Large intestine (tissue), 3 donors: ENCODE results near the gene SPG11. TPM values are rescaled to one million over a fixed set of nuclear protein-coding genes. Genes with fewer than 3 reads are reported as not detected.

Source experiments
- DNase-seq, 2 donors: peaks; one replicate each; pipeline versions ENCODE4 v3.0.0 to v3.0.0-alpha.2; 2013
- H3K27ac ChIP-seq: one replicate; pipeline ENCODE4 v1.5.1; 2013; ENCODE audit warnings: low read length
- H3K27me3 ChIP-seq: 2 replicates; pipeline ENCODE4 v1.6.1; 2013; ENCODE audit warnings: low read length; ENCODE audit not compliant: control insufficient read depth, insufficient read depth
- H3K36me3 ChIP-seq: 2 replicates; pipeline ENCODE4 v1.6.1; 2013; ENCODE audit warnings: low read length; ENCODE audit not compliant: control insufficient read depth, insufficient read depth
- H3K4me1 ChIP-seq: one replicate; pipeline ENCODE4 v1.6.1; 2013; ENCODE audit warnings: low read length; ENCODE audit not compliant: control insufficient read depth, insufficient read depth
- H3K4me3 ChIP-seq: one replicate; pipeline ENCODE4 v1.5.1; 2013; ENCODE audit warnings: low read length
- H3K9me3 ChIP-seq: one replicate; pipeline ENCODE4 v1.6.1; 2013; ENCODE audit warnings: mild to moderate bottlenecking, low read depth, low read length, moderate library complexity; ENCODE audit not compliant: control insufficient read depth
- WGBS: methylation state at CpG from one replicate; pipeline ENCODE4 v1.1.5; 2013; ENCODE audit warnings: low lambda C conversion rate; ENCODE audit not compliant: insufficient coverage; 5-methylcytosine and 5-hydroxymethylcytosine counted together
- polyA plus RNA-seq: library from polyadenylated mRNA; unstranded; fragments of 120-200 nt; gene quantifications from one replicate; pipeline ENCODE4 v1.2.1, GENCODE V29; 2013

Gene SPG11
- polyA plus RNA-seq, 1 donor = 61.1 TPM

DNA sequence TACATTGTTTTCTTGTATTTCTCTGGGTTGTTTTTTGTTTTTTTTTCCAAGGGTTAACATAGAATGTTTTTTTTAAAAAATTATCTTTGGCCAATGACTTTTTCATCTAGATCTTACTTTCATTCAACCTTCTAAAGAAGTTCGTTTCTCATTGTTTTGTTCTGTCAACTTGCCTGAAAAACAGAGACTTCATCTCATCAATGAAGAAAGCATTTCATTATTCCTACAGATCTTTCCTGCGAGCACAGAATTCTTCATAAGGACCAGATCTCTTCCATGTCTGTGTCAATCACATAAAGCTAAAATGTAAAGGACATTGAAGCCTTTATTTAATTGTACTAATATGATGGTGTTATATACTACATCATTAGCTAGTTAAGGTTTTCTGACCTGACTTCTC, 136.2 kb downstream of the SPG11 start:
- peaks cover 16% of the 10 kb centered on the region for H3K36me3 ChIP-seq

DNA sequence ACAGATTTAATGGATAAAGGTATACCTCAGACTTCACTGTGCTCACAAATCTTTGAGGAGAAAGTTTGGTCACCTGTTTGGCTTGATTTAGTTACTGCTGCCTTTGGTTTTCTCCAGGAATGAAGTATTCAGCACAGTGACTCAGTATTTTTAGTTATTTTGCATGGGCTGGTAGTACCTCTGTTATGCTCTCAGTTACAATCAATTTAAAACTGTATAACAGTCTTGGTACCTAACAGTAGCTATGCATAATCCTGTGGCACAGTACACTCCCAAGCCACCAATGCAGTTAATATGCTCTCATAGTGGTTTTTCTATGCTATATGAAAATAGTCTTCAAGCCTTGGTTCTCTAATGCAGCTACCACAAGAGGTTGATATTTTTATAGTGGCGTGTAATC, 138.4 kb downstream of the SPG11 start:
- Histone ChIP-seq H3K4me1 (no peaks in the 10 kb centered on the region), H3K4me3 (no peak overlapping the region), H3K27me3 (no peaks in the 10 kb centered on the region), H3K36me3 (peaks cover 24% of the 10 kb centered on the region), H3K27ac (no peak overlapping the region), H3K9me3 (no peaks in the 10 kb centered on the region)
- no CpG with 5 or more reads among the region's 1 CpG for WGBS
- no peak for DNase-seq

More for the DNA sequence above, 136.2 kb downstream of the SPG11 start:
- Histone ChIP-seq H3K4me3 (no peak overlapping the region), H3K27me3 (no peaks in the 10 kb centered on the region), H3K27ac (no peak overlapping the region), H3K4me1 (no peaks in the 10 kb centered on the region), H3K9me3 (no peaks in the 10 kb centered on the region)
- DNase-seq = no peak
- WGBS = 45% methylated on average over 1 of the region's 2 CpGs

DNA sequence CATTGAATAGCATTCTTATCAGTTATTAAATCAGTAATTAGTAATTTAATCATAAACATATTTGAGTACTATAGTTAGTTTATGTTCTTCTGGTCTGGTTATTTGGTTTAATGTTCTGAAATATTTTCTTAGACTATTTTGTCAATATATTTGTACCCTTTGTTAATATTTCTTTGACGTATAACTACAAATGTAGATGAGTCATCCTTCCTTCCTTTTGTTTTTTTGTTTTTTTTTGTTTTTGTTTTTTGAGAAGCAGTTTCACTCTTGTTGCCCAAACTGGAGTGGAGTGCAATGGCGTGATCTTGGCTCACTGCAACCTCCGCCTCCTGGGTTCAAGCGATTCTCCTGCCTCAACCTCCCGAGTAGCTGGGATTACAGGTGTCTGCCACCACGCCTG, 143.9 kb downstream of the SPG11 start:
- H3K36me3 ChIP-seq = peaks cover 43% of the 10 kb centered on the region
- no peak overlapping the region for H3K27ac ChIP-seq
- WGBS = 89% methylated on average over 1 of the region's 6 CpGs
- no peak overlapping the region for H3K4me3 ChIP-seq
- no peaks in the 10 kb centered on the region for H3K9me3 ChIP-seq
- no peaks in the 10 kb centered on the region for H3K27me3 ChIP-seq
- no peaks in the 10 kb centered on the region for H3K4me1 ChIP-seq
- DNase-seq = no peak

DNA sequence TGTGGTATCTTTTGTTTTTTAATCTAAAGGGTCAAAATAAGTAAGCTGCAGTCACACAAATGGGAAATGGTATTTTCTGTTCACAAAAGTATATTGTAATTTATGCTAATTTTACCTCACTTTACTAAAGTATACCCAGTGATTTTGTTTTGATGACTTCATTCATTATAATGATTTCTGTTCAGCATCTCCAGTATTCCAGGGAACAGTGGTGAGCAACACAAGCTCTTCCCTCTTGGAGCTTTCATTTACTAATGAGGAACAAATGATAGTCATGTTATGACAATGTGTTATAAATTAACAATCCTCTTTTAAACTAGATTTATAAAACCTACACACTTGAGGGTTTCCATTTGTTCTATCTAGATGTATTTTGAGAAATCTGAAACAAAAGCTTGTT, 147.0 kb downstream of the SPG11 start:
- Histone ChIP-seq H3K4me1 (no peaks in the 10 kb centered on the region), H3K27ac (no peak overlapping the region), H3K9me3 (no peaks in the 10 kb centered on the region), H3K4me3 (no peak overlapping the region), H3K36me3 (peaks cover 27% of the 10 kb centered on the region), H3K27me3 (no peaks in the 10 kb centered on the region)
- DNase-seq = no peak

Other genes with a start within 250 kb of the SPG11 start
- gene CTDSPL2, start 236.0 kb downstream of the SPG11 start, polyA plus RNA-seq = 33.8 TPM
- 62.3 TPM for gene EIF3J, start 126.5 kb downstream of the SPG11 start, polyA plus RNA-seq
- gene PATL2, start 47.7 kb upstream of the SPG11 start, polyA plus RNA-seq = 2.3 TPM
- gene B2M, start 47.9 kb upstream of the SPG11 start, polyA plus RNA-seq = 2,256 TPM
- 14.1 TPM for gene TRIM69, start 72.9 kb upstream of the SPG11 start, polyA plus RNA-seq